WTC11 (cell line): ENCODE measurements around the gene CHD3. TPM values are rescaled to one million over a fixed set of nuclear protein-coding genes. Genes with fewer than 3 reads are reported as not detected.
A peak's percentile ranks its signal among the peaks of the same experiment; 100 is the strongest.

Experiments
- ATAC-seq: fragments of 200-7000 bp; cut with Tn5 transposase; 2 replicates; pipeline ENCODE4 v1.10.0; 2021; ENCODE audit warnings: mild to moderate bottlenecking, moderate library complexity
- CTCF ChIA-PET: fragments of 300-600 bp; sonication (Branson Sonifier 250); formaldehyde crosslinking; loops from one replicate; lab custom pipeline; 2021; ENCODE audit warnings: antibody characterized with exemption; lab: Charles Lee
- POLR2A ChIA-PET: fragments of 350-600 bp; sonication (Branson Sonifier 250); formaldehyde crosslinking; loops from one replicate; lab custom pipeline; 2021; ENCODE audit warnings: antibody characterized with exemption; lab: Charles Lee
- DNase-seq: peaks from one replicate; pipeline ENCODE4 v3.0.0; 2021; ENCODE audit warnings: low spot score
- H3K27ac Mint-ChIP-seq: 2 replicates; pipeline ENCODE4 v1.8.0; 2021; ENCODE audit warnings: mixed read lengths
- H3K27me3 Mint-ChIP-seq: 2 replicates; pipeline ENCODE4 v1.8.0; 2021; ENCODE audit warnings: low read depth, mild to moderate bottlenecking, moderate library complexity, mixed read lengths
- H3K36me3 Mint-ChIP-seq: 2 replicates; pipeline ENCODE4 v1.8.0; 2021; ENCODE audit warnings: mixed read lengths
- H3K4me1 Mint-ChIP-seq: 2 replicates; pipeline ENCODE4 v1.8.0; 2022; ENCODE audit warnings: mixed read lengths
- H3K4me3 Mint-ChIP-seq: 2 replicates; pipeline ENCODE4 v1.8.0; 2021; ENCODE audit warnings: mild to moderate bottlenecking, moderate library complexity, mixed read lengths
- H3K9me3 Mint-ChIP-seq: 2 replicates; pipeline ENCODE4 v1.8.0; 2021; ENCODE audit warnings: mixed read lengths
- ESRRA ChIP-seq: sonication (generic); formaldehyde crosslinking; IDR thresholded peaks from 2 replicates; pipeline ENCODE4 v1.8.1; 2022; ENCODE audit warnings: mild to moderate bottlenecking, missing genetic modification reagents, borderline replicate concordance
- GABPB1 ChIP-seq: sonication (generic); formaldehyde crosslinking; IDR thresholded peaks from 2 replicates; pipeline ENCODE4 v1.8.1; 2023; ENCODE audit warnings: mild to moderate bottlenecking, missing genetic modification reagents
- GRHL2 ChIP-seq: fragments of 250-450 bp; sonication (Bioruptor Pico); IDR thresholded peaks from 2 replicates; pipeline ENCODE4 v1.8.0; 2022; ENCODE audit warnings: mild to moderate bottlenecking, moderate library complexity; ENCODE audit not compliant: insufficient replicate concordance, severe bottlenecking
- JAZF1 ChIP-seq: fragments of 250-450 bp; sonication (Bioruptor Pico); IDR thresholded peaks from 2 replicates; pipeline ENCODE4 v1.9.0; 2021; ENCODE audit warnings: moderate library complexity, mild to moderate bottlenecking, inconsistent platforms
- MYBL2 ChIP-seq: sonication (generic); formaldehyde crosslinking; IDR thresholded peaks from 2 replicates; pipeline ENCODE4 v1.8.1; 2023; ENCODE audit warnings: mild to moderate bottlenecking, moderate library complexity, missing genetic modification reagents
- NFE2L1 ChIP-seq: sonication (generic); formaldehyde crosslinking; IDR thresholded peaks from 2 replicates; pipeline ENCODE4 v1.8.1; 2023; ENCODE audit warnings: missing genetic modification reagents
- PRRX2 ChIP-seq: fragments of 250-450 bp; sonication (Bioruptor Pico); IDR thresholded peaks from 2 replicates; pipeline ENCODE4 v1.8.0; 2021; ENCODE audit warnings: mild to moderate bottlenecking
- RELA ChIP-seq: sonication (generic); formaldehyde crosslinking; IDR thresholded peaks from 2 replicates; pipeline ENCODE4 v1.8.1; 2022; ENCODE audit warnings: missing genetic modification reagents, mild to moderate bottlenecking, borderline replicate concordance
- RORB ChIP-seq: fragments of 250-450 bp; sonication (Bioruptor Pico); IDR thresholded peaks from 2 replicates; pipeline ENCODE4 v1.9.0; 2021; ENCODE audit warnings: mild to moderate bottlenecking
- SMAD3 ChIP-seq: sonication (generic); formaldehyde crosslinking; IDR thresholded peaks from 2 replicates; pipeline ENCODE4 v1.8.0; 2022; ENCODE audit warnings: missing genetic modification reagents, mild to moderate bottlenecking, borderline replicate concordance
- TEAD4 ChIP-seq: sonication (generic); formaldehyde crosslinking; IDR thresholded peaks from 2 replicates; pipeline ENCODE4 v1.8.0; 2022; ENCODE audit warnings: mild to moderate bottlenecking, missing genetic modification reagents
- ZBTB21 ChIP-seq: sonication (generic); formaldehyde crosslinking; IDR thresholded peaks from 2 replicates; pipeline ENCODE4 v1.8.1; 2023; ENCODE audit warnings: mild to moderate bottlenecking, missing genetic modification reagents, borderline replicate concordance
- ZNF671 ChIP-seq: fragments of 250-450 bp; sonication (Bioruptor Pico); IDR thresholded peaks from 2 replicates; pipeline ENCODE4 v1.8.0; 2021; ENCODE audit warnings: mild to moderate bottlenecking
- total RNA-seq: library from RNA; stranded (reverse); gene quantifications from 3 replicates; pipeline ENCODE4 v1.2.3, GENCODE V29; 2021
- TF ChIP-seq, protein P1 (sequence below): sonication (generic); formaldehyde crosslinking; IDR thresholded peaks from 2 replicates; pipeline ENCODE4 v1.8.1; 2022; ENCODE audit warnings: low read depth, mild to moderate bottlenecking, moderate library complexity, missing genetic modification reagents, borderline replicate concordance
- TF ChIP-seq, protein P2 (sequence below): fragments of 200-600 bp; IDR thresholded peaks from 2 replicates; pipeline ENCODE4 v1.8.0; 2022; ENCODE audit warnings: antibody characterized with exemption
- TF ChIP-seq, protein P3 (sequence below): fragments of 250-450 bp; sonication (Bioruptor Pico); IDR thresholded peaks from 2 replicates; pipeline ENCODE4 v1.9.0; 2021; ENCODE audit warnings: moderate library complexity, mild to moderate bottlenecking, inconsistent platforms, borderline replicate concordance
- TF ChIP-seq, protein P4 (sequence below): sonication (generic); formaldehyde crosslinking; IDR thresholded peaks from 2 replicates; pipeline ENCODE4 v1.8.0; 2023; ENCODE audit warnings: missing genetic modification reagents
- TF ChIP-seq, protein P5 (sequence below): sonication (generic); formaldehyde crosslinking; IDR thresholded peaks from 2 replicates; pipeline ENCODE4 v1.8.0; 2022; ENCODE audit warnings: missing genetic modification reagents
- TF ChIP-seq, protein P6 (sequence below): sonication (generic); formaldehyde crosslinking; IDR thresholded peaks from 2 replicates; pipeline ENCODE4 v1.8.0; 2022; ENCODE audit warnings: mild to moderate bottlenecking, missing genetic modification reagents
- TF ChIP-seq, protein P7 (sequence below): sonication (generic); formaldehyde crosslinking; IDR thresholded peaks from 2 replicates; pipeline ENCODE4 v1.8.1; 2023; ENCODE audit warnings: mild to moderate bottlenecking, moderate library complexity, missing genetic modification reagents

The CHD3 gene
- total RNA-seq, 1 experiment from 2014 or later = 39.5 TPM

DNA sequence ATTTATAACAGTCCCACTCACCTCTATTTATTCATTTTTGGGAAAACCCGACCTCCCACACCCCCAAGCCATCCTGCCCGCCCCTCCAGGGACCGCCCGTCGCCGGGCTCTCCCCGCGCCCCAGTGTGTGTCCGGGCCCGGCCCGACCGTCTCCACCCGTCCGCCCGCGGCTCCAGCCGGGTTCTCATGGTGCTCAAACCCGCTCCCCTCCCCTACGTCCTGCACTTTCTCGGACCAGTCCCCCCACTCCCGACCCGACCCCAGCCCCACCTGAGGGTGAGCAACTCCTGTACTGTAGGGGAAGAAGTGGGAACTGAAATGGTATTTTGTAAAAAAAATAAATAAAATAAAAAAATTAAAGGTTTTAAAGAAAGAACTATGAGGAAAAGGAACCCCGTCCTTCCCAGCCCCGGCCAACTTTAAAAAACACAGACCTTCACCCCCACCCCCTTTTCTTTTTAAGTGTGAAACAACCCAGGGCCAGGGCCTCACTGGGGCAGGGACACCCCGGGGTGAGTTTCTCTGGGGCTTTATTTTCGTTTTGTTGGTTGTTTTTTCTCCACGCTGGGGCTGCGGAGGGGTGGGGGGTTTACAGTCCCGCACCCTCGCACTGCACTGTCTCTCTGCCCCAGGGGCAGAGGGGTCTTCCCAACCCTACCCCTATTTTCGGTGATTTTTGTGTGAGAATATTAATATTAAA is 34.4 kb upstream of the CHD3 start (continued):
- TF ChIP-seq, protein P1, sequence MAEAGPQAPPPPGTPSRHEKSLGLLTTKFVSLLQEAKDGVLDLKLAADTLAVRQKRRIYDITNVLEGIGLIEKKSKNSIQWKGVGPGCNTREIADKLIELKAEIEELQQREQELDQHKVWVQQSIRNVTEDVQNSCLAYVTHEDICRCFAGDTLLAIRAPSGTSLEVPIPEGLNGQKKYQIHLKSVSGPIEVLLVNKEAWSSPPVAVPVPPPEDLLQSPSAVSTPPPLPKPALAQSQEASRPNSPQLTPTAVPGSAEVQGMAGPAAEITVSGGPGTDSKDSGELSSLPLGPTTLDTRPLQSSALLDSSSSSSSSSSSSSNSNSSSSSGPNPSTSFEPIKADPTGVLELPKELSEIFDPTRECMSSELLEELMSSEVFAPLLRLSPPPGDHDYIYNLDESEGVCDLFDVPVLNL (CRISPR knock-in tag) = no peak
- no peak for TF ChIP-seq TEAD4 (CRISPR knock-in tag)
- TF ChIP-seq NFE2L1 (CRISPR knock-in tag) = no peak

DNA sequence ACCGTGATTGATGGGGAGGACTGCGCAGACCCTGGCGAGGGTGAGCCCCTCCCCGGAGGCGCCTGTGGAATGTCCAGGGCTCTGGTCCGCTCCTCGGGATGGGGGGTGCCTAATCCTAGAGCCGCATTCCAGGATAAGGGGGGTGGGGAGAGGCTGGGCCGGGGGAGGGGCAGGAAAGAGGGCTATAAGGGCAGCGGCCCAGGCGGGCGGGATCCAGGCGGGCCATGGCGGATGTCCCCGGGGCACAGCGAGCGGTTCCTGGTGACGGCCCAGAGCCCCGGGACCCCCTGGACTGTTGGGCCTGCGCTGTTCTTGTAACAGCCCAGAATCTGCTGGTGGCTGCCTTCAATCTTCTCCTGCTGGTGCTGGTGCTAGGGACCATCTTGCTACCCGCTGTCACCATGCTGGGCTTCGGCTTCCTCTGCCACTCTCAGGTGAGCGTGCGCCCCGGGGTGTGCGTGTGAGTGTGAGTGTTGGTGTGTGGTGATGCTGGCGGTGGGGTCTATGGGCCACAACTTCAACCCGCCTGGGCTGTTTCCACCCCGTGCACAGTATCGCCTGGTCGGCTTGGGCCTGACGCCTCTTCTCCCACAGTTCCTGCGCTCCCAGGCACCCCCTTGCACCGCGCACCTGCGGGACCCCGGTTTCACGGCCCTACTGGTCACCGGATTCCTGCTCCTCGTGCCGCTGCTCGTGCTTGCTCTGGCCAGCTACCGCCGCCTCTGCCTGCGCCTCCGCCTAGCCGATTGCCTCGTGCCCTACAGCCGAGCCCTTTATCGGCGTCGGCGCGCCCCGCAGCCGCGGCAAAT is 33.5 kb upstream of the CHD3 start, which contains the start of gene TMEM88:
TMEM88 (plus strand) TSS at position 216 of the 809 bp plus-strand sequence; CDS start at position 225, 9 bp downstream.
- no peak for ATAC-seq
- ChIA-PET POLR2A (no interaction called here), CTCF (interaction anchor here (0.7 to 3.1 kb wide), 4 partner anchors 19 to 224 kb away, joined by 3 to 63 read pairs (median 12); partner anchors contain the start of gene KDM6B)
- Mint-ChIP-seq H3K27ac (no peak within 1 kb of the TSS), H3K27me3 (peaks cover 30% of the 10 kb centered on the region), H3K4me1 (peaks cover 36% of the 10 kb centered on the region), H3K36me3 (peaks cover 6% of the 10 kb centered on the region), H3K4me3 (peak within 1 kb of the TSS; percentile 63), H3K9me3 (no peaks in the 10 kb centered on the region)
- DNase-seq = peak; percentile 72
- TF ChIP-seq RORB (CRISPR knock-in tag) (no peak), ESRRA (no peak), PRRX2 (CRISPR knock-in tag) (no peak), JAZF1 (CRISPR knock-in tag) (no peak), ZNF671 (no peak), GABPB1 (CRISPR knock-in tag) (no peak), GRHL2 (CRISPR knock-in tag) (no peak), RELA (CRISPR knock-in tag) (peak; percentile 22; the same call in 1 of the 2 replicates), MYBL2 (CRISPR knock-in tag) (no peak), SMAD3 (CRISPR knock-in tag) (no peak), ZBTB21 (CRISPR knock-in tag) (no peak)
- TF ChIP-seq, protein P2, sequence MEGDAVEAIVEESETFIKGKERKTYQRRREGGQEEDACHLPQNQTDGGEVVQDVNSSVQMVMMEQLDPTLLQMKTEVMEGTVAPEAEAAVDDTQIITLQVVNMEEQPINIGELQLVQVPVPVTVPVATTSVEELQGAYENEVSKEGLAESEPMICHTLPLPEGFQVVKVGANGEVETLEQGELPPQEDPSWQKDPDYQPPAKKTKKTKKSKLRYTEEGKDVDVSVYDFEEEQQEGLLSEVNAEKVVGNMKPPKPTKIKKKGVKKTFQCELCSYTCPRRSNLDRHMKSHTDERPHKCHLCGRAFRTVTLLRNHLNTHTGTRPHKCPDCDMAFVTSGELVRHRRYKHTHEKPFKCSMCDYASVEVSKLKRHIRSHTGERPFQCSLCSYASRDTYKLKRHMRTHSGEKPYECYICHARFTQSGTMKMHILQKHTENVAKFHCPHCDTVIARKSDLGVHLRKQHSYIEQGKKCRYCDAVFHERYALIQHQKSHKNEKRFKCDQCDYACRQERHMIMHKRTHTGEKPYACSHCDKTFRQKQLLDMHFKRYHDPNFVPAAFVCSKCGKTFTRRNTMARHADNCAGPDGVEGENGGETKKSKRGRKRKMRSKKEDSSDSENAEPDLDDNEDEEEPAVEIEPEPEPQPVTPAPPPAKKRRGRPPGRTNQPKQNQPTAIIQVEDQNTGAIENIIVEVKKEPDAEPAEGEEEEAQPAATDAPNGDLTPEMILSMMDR = no peak
- TF ChIP-seq, protein P3, sequence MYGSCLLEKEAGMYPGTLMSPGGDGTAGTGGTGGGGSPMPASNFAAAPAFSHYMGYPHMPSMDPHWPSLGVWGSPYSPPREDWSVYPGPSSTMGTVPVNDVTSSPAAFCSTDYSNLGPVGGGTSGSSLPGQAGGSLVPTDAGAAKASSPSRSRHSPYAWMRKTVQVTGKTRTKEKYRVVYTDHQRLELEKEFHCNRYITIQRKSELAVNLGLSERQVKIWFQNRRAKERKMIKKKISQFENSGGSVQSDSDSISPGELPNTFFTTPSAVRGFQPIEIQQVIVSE (CRISPR knock-in tag) = no peak
- TF ChIP-seq, protein P4, sequence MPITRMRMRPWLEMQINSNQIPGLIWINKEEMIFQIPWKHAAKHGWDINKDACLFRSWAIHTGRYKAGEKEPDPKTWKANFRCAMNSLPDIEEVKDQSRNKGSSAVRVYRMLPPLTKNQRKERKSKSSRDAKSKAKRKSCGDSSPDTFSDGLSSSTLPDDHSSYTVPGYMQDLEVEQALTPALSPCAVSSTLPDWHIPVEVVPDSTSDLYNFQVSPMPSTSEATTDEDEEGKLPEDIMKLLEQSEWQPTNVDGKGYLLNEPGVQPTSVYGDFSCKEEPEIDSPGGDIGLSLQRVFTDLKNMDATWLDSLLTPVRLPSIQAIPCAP (CRISPR knock-in tag) = no peak
- TF ChIP-seq, protein P5, sequence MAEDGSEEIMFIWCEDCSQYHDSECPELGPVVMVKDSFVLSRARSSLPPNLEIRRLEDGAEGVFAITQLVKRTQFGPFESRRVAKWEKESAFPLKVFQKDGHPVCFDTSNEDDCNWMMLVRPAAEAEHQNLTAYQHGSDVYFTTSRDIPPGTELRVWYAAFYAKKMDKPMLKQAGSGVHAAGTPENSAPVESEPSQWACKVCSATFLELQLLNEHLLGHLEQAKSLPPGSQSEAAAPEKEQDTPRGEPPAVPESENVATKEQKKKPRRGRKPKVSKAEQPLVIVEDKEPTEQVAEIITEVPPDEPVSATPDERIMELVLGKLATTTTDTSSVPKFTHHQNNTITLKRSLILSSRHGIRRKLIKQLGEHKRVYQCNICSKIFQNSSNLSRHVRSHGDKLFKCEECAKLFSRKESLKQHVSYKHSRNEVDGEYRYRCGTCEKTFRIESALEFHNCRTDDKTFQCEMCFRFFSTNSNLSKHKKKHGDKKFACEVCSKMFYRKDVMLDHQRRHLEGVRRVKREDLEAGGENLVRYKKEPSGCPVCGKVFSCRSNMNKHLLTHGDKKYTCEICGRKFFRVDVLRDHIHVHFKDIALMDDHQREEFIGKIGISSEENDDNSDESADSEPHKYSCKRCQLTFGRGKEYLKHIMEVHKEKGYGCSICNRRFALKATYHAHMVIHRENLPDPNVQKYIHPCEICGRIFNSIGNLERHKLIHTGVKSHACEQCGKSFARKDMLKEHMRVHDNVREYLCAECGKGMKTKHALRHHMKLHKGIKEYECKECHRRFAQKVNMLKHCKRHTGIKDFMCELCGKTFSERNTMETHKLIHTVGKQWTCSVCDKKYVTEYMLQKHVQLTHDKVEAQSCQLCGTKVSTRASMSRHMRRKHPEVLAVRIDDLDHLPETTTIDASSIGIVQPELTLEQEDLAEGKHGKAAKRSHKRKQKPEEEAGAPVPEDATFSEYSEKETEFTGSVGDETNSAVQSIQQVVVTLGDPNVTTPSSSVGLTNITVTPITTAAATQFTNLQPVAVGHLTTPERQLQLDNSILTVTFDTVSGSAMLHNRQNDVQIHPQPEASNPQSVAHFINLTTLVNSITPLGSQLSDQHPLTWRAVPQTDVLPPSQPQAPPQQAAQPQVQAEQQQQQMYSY (CRISPR knock-in tag) = no peak
- TF ChIP-seq, protein P6, sequence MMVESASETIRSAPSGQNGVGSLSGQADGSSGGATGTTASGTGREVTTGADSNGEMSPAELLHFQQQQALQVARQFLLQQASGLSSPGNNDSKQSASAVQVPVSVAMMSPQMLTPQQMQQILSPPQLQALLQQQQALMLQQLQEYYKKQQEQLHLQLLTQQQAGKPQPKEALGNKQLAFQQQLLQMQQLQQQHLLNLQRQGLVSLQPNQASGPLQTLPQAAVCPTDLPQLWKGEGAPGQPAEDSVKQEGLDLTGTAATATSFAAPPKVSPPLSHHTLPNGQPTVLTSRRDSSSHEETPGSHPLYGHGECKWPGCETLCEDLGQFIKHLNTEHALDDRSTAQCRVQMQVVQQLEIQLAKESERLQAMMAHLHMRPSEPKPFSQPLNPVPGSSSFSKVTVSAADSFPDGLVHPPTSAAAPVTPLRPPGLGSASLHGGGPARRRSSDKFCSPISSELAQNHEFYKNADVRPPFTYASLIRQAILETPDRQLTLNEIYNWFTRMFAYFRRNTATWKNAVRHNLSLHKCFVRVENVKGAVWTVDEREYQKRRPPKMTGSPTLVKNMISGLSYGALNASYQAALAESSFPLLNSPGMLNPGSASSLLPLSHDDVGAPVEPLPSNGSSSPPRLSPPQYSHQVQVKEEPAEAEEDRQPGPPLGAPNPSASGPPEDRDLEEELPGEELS = no peak; the same call in 1 of the 2 replicates
- TF ChIP-seq, protein P7, sequence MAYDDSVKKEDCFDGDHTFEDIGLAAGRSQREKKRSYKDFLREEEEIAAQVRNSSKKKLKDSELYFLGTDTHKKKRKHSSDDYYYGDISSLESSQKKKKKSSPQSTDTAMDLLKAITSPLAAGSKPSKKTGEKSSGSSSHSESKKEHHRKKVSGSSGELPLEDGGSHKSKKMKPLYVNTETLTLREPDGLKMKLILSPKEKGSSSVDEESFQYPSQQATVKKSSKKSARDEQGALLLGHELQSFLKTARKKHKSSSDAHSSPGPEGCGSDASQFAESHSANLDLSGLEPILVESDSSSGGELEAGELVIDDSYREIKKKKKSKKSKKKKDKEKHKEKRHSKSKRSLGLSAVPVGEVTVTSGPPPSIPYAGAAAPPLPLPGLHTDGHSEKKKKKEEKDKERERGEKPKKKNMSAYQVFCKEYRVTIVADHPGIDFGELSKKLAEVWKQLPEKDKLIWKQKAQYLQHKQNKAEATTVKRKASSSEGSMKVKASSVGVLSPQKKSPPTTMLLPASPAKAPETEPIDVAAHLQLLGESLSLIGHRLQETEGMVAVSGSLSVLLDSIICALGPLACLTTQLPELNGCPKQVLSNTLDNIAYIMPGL (CRISPR knock-in tag) = no peak
